Breast epithelium (tissue), 3 donors: ENCODE measurements around the gene MSANTD4.
"Not testable (repeated sequence)": the region's sequence is repeated elsewhere in the genome, so short reads cannot be mapped to it uniquely, and the experiment has no call there.

ENCODE experiments used
- CTCF ChIP-seq, 3 donors: fragments of 450-650 bp; IDR thresholded peaks; one replicate each; pipeline ENCODE4 v1.5.1; 2016 to 2017; ENCODE audit warnings: antibody characterized with exemption in 3 of 3, mild to moderate bottlenecking in 3 of 3, moderate library complexity in 3 of 3
- POLR2A ChIP-seq: fragments of 450-650 bp; IDR thresholded peaks from one replicate; pipeline ENCODE4 v1.6.1; 2016; ENCODE audit warnings: antibody characterized with exemption, mild to moderate bottlenecking, moderate library complexity
- POLR2AphosphoS5 ChIP-seq, 3 donors: sonication (generic); formaldehyde crosslinking; IDR thresholded peaks; one replicate each; pipeline ENCODE4 v1.6.1; 2017; ENCODE audit warnings: antibody characterized with exemption in 3 of 3

GRCh38 chr11:106003094-106003493, 18.9 kb downstream of the MSANTD4 start:
- TF ChIP-seq CTCF (IDR thresholded peaks at IDR 0.05); POLR2AphosphoS5 (IDR thresholded peaks at IDR 0.05); POLR2A: not testable (repeated sequence)
